ENCODE results near the gene LENG1.
A peak's percentile ranks its signal among the peaks of the same experiment; 100 is the strongest.

LENG1 gene

GRCh38 chr19:54160854-54161253 is 1.3 kb upstream of the LENG1 start:
- H3K4me2 ChIP-seq (ENCODE audit: low read depth, low read length), result peak overlapping the region; percentile 91
- H3K9ac ChIP-seq (ENCODE audit: low read length), result peak overlapping the region; percentile 76; the same call in 1 of the 2 replicates
- H3K9me2 ChIP-seq (replicated peaks; ENCODE audit: insufficient read depth, low read length), result no peaks in the 10 kb centered on the region
- H4K20me1 ChIP-seq (ENCODE audit: insufficient read depth, low read length), result no peaks in the 10 kb centered on the region
- H3K79me2 ChIP-seq (ENCODE audit: low read length), result peaks cover 28% of the 10 kb centered on the region
- H3K4me1 ChIP-seq (ENCODE audit: low read length), result peaks cover 13% of the 10 kb centered on the region; the same call in 1 of the 2 replicates
- peak overlapping the region; percentile 82 for H3K4me3 ChIP-seq (ENCODE audit: low read length)
- peaks cover 14% of the 10 kb centered on the region for H3F3A ChIP-seq (ENCODE audit: insufficient read depth, low read length)
- H3K27ac ChIP-seq (ENCODE audit: low read length), result no peak overlapping the region
- H3K9me3 ChIP-seq (replicated peaks; ENCODE audit: insufficient read depth, low read length), result no peaks in the 10 kb centered on the region
- H3K27me3 ChIP-seq (replicated peaks; ENCODE audit: insufficient read depth, low read length), result peaks cover 15% of the 10 kb centered on the region
- DNase-seq, result no peak
- no peak for TF ChIP-seq EZH2phosphoT487 (IDR thresholded peaks at IDR 0.05; ENCODE audit: low read length)
- no peak for TF ChIP-seq EZH2 (optimal IDR thresholded peaks at IDR 0.05; ENCODE audit: low read depth, low read length)
- no peak for TF ChIP-seq CTCF (IDR thresholded peaks at IDR 0.05; ENCODE audit: low read length)
- H3K36me3 ChIP-seq (replicated peaks; ENCODE audit: insufficient read depth, low read length), result no peaks in the 10 kb centered on the region
- peak overlapping the region; percentile 88; the same call in 1 of the 2 replicates for H2AFZ ChIP-seq (ENCODE audit: low read length)

GRCh38 chr19:54160182-54160811 is 776 bp upstream of the LENG1 start:
- Histone ChIP-seq H3K36me3 (replicated peaks; ENCODE audit: insufficient read depth, low read length) (no peaks in the 10 kb centered on the region), H3K9me3 (replicated peaks; ENCODE audit: insufficient read depth, low read length) (no peaks in the 10 kb centered on the region), H3K79me2 (ENCODE audit: low read length) (peaks cover 28% of the 10 kb centered on the region), H3K4me3 (ENCODE audit: low read length) (peak overlapping the region; percentile 82), H3K9ac (ENCODE audit: low read length) (peak overlapping the region; percentile 76), H3K4me1 (ENCODE audit: low read length) (peaks cover 13% of the 10 kb centered on the region; the same call in 1 of the 2 replicates), H4K20me1 (ENCODE audit: insufficient read depth, low read length) (no peaks in the 10 kb centered on the region), H3F3A (ENCODE audit: insufficient read depth, low read length) (peaks cover 14% of the 10 kb centered on the region), H3K27me3 (replicated peaks; ENCODE audit: insufficient read depth, low read length) (peaks cover 10% of the 10 kb centered on the region; the same call in 1 of the 2 replicates), H3K27ac (ENCODE audit: low read length) (peak overlapping the region; percentile 50; the same call in 1 of the 2 replicates), H2AFZ (ENCODE audit: low read length) (peak overlapping the region; percentile 88), H3K9me2 (replicated peaks; ENCODE audit: insufficient read depth, low read length) (no peaks in the 10 kb centered on the region), H3K4me2 (ENCODE audit: low read depth, low read length) (peak overlapping the region; percentile 91)
- TF ChIP-seq CTCF (IDR thresholded peaks at IDR 0.05; ENCODE audit: low read length), result no peak
- no peak for TF ChIP-seq EZH2 (optimal IDR thresholded peaks at IDR 0.05; ENCODE audit: low read depth, low read length)
- TF ChIP-seq EZH2phosphoT487 (IDR thresholded peaks at IDR 0.05; ENCODE audit: low read length), result no peak
- peak; percentile 20 for DNase-seq

GRCh38 chr19:54158812-54159351 is 639 bp downstream of the LENG1 start:
- Histone ChIP-seq H3K4me3 (ENCODE audit: low read length) (peak overlapping the region; percentile 64), H3K9me2 (replicated peaks; ENCODE audit: insufficient read depth, low read length) (no peaks in the 10 kb centered on the region), H3K36me3 (replicated peaks; ENCODE audit: insufficient read depth, low read length) (0 out of 2 replicates have a peak, but pooled peaks cover 1% of the 10 kb centered on the region), H3K27me3 (replicated peaks; ENCODE audit: insufficient read depth, low read length) (no peaks in the 10 kb centered on the region), H3K9me3 (replicated peaks; ENCODE audit: insufficient read depth, low read length) (no peaks in the 10 kb centered on the region), H3K79me2 (ENCODE audit: low read length) (peaks cover 30% of the 10 kb centered on the region), H3K27ac (ENCODE audit: low read length) (peak overlapping the region; percentile 88; the same call in 1 of the 2 replicates), H3K4me2 (ENCODE audit: low read depth, low read length) (peak overlapping the region; percentile 85), H3F3A (ENCODE audit: insufficient read depth, low read length) (peaks cover 19% of the 10 kb centered on the region), H3K9ac (ENCODE audit: low read length) (peak overlapping the region; percentile 81), H2AFZ (ENCODE audit: low read length) (peak overlapping the region; percentile 61), H4K20me1 (ENCODE audit: insufficient read depth, low read length) (no peaks in the 10 kb centered on the region), H3K4me1 (ENCODE audit: low read length) (peaks cover 13% of the 10 kb centered on the region; the same call in 1 of the 2 replicates)
- TF ChIP-seq CTCF (IDR thresholded peaks at IDR 0.05; ENCODE audit: low read length), result no peak
- no peak for TF ChIP-seq EZH2phosphoT487 (IDR thresholded peaks at IDR 0.05; ENCODE audit: low read length)
- TF ChIP-seq EZH2 (optimal IDR thresholded peaks at IDR 0.05; ENCODE audit: low read depth, low read length), result no peak
- peak; percentile 61 for DNase-seq
